ENCODE results near the gene LMO2.
"Not testable (repeated sequence)": the region's sequence is repeated elsewhere in the genome, so short reads cannot be mapped to it uniquely, and the experiment has no call there.

Gene LMO2

DNA sequence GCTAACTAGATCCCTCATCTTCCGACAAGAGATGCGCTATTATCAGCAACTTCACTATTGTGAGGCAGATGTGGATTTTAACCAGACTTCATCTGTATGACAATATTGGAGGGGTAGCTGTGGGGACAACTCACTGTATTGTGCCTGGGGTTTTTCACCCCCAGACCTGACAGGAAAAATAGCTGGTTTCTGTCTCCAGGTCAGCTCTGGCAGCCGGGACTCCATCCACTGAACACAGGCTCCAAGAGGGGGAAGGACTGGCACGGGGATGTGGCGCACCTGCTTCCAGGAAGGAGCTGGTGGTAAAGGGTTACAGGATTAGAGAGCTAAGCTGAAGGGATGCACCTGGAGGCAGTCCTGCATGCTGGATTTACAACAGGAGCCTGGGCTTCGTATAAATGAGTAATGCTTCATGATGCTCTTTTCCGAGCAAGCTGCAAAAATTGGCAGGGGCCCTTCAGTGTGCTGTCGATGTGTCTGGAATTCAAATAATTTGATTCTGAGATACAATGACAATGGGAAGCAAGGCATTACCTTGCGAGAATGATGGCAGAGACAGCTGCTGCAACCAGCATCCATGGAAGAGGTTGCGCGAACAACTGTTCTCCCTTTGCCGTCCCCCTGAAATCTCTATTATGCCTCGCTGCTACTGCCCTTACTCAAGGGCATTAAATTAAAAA is 49.5 kb downstream of the LMO2 start:
- no peak for DNase-seq (ENCODE audit: low spot score)
- no peak for TF ChIP-seq CTCF (IDR thresholded peaks at IDR 0.05; ENCODE audit: extremely low read depth, missing control alignments)

DNA sequence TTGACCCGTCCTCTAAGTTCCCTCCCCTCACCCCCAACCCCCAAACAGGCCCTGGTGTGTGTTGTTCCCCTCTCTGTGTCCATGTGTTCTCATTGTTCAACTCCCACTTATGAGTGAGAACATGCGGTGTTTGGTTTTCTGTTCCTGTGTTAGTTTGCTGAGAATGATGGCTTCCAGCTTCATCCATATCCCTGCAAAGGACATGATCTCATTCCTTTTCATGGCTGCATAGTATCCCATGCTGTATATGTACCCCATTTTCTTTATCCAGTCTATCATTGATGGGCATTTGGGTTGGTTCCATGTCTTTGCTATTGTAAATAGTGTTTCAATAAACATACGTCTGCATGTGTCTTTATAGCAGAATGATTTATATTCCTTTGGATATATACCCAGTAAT is 53.6 kb downstream of the LMO2 start:
- not testable (repeated sequence) for DNase-seq (ENCODE audit: low spot score)

- DNase-seq (ENCODE audit: low spot score) = not testable (repeated sequence)
Measured at GRCh38 chr11:33837334-33837733, 54.5 kb downstream of the LMO2 start.

DNA sequence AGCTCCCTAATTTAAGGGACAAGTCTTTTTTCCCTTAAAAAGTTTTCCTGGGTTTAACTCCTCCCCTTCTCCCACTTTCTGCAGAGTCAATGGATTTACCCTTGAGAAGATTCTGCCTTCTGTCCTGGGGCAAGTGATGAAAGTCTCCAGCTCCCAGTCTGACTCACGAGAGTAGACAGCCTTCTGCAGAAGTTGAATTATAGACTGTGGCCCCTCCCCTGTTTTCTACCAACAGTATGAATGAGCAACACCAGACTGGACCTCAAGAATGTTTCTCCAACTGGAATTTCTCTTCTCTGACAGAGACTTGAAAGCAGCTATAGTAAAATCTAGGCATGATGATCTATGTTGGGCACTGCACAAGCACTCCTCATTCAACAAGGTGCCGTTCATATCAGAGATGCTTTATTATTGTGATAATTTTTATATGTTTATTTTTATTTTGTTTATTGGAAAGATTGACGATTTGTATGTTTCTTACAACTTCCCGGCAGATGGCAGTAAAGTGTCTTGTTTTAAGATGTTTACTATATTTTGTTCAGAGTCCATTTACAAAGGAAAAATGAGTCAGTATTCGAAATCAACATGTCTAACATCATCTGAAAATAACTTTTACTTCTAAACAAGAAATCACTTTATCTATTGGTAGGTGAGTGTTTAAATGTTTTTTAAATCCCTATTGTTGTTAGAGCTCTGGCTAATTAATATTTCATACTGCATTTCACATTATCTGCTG is 56.6 kb downstream of the LMO2 start:
- DNase-seq (ENCODE audit: low spot score) = no peak
- TF ChIP-seq CTCF (IDR thresholded peaks at IDR 0.05; ENCODE audit: extremely low read depth, missing control alignments) = no peak

DNA sequence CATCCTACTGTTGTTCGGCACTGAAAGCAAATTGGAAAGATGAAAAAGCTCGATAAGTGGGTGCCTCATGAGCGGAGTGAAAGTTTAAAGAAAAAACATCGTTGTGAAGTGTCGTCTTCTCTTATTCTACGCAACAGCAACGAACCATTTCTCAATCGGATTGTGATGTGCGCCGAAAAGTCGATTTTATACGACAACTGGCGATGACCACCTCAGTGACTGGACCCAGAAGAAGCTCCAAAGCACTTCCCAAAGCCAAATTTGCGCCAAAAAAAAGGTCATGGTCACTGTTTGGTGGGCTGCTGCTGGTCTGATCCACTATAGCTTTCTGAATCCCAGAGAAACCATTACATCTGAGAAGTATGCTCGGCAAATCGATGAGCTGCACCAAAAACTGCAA is 59.2 kb downstream of the LMO2 start:
- TF ChIP-seq CTCF (IDR thresholded peaks at IDR 0.05; ENCODE audit: extremely low read depth, missing control alignments) = no peak
- no peak for DNase-seq (ENCODE audit: low spot score)

DNA sequence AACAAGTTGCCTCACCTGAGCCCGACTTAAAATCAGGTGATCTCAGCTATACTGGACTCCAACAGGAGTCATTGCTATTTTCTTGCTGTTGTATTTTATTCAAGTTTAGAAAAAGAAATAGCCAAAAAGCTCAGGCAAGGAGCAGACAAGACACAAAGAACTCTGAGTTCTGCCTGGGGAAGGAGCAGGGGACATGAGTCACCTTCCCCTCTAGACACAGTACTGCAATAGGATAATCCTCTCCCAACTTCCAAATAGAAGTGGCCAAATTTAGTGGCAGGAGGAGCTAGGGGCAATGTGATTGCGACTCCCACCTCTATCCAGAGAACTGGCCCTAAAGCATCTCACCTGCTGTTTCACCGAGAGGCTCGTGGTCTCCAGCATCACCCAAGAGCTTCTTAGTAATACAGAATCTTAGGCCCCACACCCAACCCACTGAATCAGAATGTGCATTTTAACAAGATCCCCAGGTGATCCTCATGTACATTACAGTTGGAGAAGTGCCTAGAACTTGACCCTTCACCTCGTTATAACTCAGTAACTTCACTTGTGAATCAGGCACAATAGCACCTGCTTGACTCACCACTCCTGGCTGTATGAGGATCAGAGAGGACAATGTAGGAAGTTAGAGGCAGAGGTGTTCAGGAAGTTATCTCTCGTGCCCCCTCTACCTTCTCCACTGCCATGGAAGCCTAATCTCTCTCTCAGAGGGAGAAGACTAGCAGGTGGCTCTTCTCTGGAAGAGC is 60.8 kb downstream of the LMO2 start:
- no peak for TF ChIP-seq CTCF (IDR thresholded peaks at IDR 0.05; ENCODE audit: extremely low read depth, missing control alignments)
- no peak for DNase-seq (ENCODE audit: low spot score)

DNA sequence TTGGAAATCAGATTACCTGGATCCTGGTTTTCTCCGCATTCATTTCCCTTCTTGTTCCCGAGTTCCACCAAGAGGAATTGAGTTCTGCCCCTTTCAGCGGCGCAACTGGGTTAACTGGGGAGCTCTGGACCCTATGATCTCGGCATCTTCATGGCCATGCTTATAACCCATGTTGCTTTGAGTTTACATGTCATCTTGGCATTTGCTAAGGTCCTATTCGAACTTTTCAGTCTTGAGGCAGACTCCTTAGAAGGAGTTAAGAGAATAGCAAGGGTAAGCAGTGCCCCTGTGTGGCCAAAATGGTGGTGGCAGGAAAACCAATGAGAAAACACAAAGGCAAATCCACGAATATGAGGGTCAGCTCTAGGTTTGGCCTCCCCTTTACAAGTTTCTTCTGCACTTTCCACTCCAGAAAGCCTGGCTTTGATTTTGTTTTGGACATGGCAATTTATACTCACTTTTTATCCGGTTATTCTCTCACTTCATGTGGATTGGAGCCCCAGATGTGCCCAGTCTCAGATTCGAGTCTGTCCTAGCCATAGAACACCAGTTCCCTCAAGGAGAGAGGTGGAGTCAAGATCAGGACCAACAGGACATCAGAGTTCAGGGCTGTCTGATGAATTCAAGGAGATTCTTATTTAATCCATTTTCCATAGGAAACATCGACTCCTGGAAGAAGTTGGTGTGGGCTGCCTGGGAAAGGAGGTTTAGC is 62.3 kb downstream of the LMO2 start:
- TF ChIP-seq CTCF (IDR thresholded peaks at IDR 0.05; ENCODE audit: extremely low read depth, missing control alignments) = peak; percentile 79

More for the DNA sequence above, 62.3 kb downstream of the LMO2 start:
- DNase-seq (ENCODE audit: low spot score) = peak; percentile 88

Data from GM20000 (cell line).